Measurements from ENCODE around the gene TMEM218.

DNA sequence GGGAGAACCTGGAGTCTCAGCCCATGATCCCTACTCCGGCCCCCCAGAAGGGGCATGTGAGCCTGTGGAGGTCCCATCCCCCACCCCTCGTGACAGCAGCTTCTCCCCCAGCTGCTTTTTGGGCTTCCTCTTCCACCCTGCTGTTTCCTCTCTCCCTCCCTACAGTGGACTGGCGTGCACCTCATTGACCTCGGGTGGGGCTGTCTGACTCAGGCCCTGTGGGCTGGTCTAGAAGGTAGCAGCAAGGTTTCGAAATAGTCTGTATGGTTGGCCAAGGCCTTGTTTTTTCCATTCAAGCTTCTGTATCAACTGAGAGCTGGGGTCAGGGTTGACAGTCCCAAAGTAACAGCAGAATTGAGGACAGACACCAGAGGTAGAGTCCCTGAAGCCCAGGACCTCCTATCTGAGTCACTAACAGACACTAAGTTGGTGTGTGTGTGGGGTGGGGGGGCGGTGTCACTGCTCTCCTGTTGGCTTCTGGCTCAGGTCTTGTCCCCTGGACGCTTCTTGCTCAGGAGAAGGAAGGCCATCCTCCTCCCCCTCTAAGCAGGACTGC lies 40.6 kb downstream of the TMEM218 start:
- TF ChIP-seq, protein P1, sequence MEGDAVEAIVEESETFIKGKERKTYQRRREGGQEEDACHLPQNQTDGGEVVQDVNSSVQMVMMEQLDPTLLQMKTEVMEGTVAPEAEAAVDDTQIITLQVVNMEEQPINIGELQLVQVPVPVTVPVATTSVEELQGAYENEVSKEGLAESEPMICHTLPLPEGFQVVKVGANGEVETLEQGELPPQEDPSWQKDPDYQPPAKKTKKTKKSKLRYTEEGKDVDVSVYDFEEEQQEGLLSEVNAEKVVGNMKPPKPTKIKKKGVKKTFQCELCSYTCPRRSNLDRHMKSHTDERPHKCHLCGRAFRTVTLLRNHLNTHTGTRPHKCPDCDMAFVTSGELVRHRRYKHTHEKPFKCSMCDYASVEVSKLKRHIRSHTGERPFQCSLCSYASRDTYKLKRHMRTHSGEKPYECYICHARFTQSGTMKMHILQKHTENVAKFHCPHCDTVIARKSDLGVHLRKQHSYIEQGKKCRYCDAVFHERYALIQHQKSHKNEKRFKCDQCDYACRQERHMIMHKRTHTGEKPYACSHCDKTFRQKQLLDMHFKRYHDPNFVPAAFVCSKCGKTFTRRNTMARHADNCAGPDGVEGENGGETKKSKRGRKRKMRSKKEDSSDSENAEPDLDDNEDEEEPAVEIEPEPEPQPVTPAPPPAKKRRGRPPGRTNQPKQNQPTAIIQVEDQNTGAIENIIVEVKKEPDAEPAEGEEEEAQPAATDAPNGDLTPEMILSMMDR (conservative IDR thresholded peaks at IDR 0.05 in 1 of 2, IDR thresholded peaks at IDR 0.05 in 1 of 2; ENCODE audit: low read depth in 1 of 2, low read length in 2 of 2) = no peak
- TF ChIP-seq EZH2 (IDR thresholded peaks at IDR 0.05; ENCODE audit: low read length, missing control alignments) = no peak
